GM12891 (cell line): ENCODE data around the gene SORCS2.

Experiments used
- POLR2AphosphoS5 ChIP-seq: IDR thresholded peaks from 2 replicates; pipeline ENCODE4 v1.6.1; 2011; ENCODE audit warnings: low read depth, low read length, control low read depth
- TAF1 ChIP-seq: IDR thresholded peaks from 2 replicates; pipeline ENCODE4 v1.6.1; 2011; ENCODE audit warnings: low read depth, low read length, control low read depth

GRCh38 chr4:7491915-7492314 lies 299.6 kb downstream of the SORCS2 start:
- no peak for TF ChIP-seq POLR2AphosphoS5
- TF ChIP-seq TAF1 = no peak
